HCT116 (cell line): Measurements from ENCODE around the gene DYNC1I1. TPM values are rescaled to one million over a fixed set of nuclear protein-coding genes. Genes with fewer than 3 reads are reported as not detected.

Source experiments
- POLR2A ChIP-seq: IDR thresholded peaks from 2 replicates; pipeline ENCODE4 v1.7.0; 2011; ENCODE audit warnings: borderline replicate concordance; ENCODE audit not compliant: insufficient read depth, insufficient read length; ENCODE audit errors: extremely low read depth
- REST ChIP-seq: IDR thresholded peaks from 2 replicates; pipeline ENCODE4 v1.6.1; 2012; ENCODE audit warnings: low read depth
- SP1 ChIP-seq: IDR thresholded peaks from 2 replicates; pipeline ENCODE4 v1.6.1; 2012; ENCODE audit warnings: low read depth
- total RNA-seq: library from RNA; stranded (reverse); gene quantifications from one replicate; pipeline ENCODE4 v1.2.1, GENCODE V29; 2021; ENCODE audit not compliant: unreplicated experiment

The DYNC1I1 gene
- total RNA-seq, 1 experiment from 2014 or later, result not detected

- TF ChIP-seq SP1 (no peak), REST (no peak), POLR2A (no peak)
Measured at GRCh38 chr7:96144260-96144526, 371.8 kb downstream of the DYNC1I1 start (continued).

Other genes with a start within 250 kb of the DYNC1I1 start
- 2.1 TPM for gene PDK4, start 176.0 kb upstream of the DYNC1I1 start, total RNA-seq